Measurements from ENCODE around the gene WNT3.
"Not testable (repeated sequence)": the region's sequence is repeated elsewhere in the genome, so short reads cannot be mapped to it uniquely, and the experiment has no call there.

Gene WNT3

DNA sequence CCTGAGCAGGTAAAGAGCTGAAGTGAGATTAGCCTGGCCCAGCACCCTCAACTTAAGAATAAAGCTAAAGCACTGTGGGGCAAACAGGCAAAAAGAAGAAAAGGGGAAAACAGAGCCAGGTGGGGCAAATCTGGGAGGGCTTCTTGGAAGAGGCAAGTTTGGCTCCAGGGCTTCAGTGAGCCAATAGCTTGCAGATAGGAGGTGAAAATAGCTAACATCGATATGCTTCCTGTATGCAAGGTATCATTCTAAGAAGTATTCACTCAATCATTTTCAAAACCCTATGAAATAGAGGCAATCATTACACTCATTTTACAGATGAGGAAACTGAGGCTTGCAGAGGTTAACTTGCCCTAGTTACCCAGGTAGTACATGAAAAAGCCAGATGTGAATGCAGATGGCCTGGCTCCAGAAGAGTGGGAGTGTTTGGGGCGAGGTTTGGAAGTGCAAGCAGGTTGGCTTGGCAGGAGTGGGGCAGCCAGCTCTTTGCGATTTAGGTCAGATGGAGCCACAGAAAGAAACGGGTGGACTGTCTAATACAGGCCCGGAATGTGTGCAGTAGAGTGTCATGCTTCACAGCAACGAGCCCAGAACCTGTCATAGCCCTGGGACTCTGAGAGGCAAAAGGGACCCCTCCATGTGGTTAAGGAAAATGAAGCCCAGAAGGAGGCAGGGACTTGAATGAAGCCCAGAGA, 5.7 kb downstream of the WNT3 start:
- DNase-seq = no peak

DNA sequence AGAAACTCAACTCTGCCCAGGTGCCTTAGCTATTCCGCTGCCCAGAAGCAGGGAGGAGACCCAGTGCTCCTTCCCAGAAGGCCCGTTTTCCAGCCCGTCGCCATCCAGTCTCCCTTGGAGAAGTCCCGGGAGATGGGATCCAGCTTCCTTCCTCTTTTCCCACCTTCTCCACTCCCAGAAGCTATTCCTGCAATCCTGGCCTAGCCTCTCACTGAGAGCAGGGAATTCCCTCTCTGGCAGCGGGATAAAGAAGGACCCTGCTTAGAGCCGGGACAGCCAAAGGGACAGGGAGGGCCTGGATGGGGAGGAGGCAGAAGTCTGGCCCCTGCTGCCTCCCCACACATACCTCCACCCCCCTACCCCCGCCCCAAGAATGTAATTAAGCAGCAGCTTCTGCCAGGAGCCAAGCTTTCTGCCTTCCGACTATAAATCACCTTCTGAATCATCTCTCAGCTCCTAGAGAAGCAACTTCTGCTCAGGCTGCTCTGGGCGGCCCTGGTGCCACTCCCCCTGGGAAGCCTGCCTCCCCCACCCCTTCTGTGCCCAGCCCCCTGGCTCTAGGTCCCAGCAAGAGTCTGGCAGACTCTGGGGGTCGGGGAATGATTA, 6.4 kb downstream of the WNT3 start:
- no peak for DNase-seq

GRCh38 chr17:46810837-46811236, 7.7 kb downstream of the WNT3 start:
- DNase-seq = no peak

- no peak for DNase-seq
Measured at GRCh38 chr17:46809110-46809571, 9.4 kb downstream of the WNT3 start.

DNA sequence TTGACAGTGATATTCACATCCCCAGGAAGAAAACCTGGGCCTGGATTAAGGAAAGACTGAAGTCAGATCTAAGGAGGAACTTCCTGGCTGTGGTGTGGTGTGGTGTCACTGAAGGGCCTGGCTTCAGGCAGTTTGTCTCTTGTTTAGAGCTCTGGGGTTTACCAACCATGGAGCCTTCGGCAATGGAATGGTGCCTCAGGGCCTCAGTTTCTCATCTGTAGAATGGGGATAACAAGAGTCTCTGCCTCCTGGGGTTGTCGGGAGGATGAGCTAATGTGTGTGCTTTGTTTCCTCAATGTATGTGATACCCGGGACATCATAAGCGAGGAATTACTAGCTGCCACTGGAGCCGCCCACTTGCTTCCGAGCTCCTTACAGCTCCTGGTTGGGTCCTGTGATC, 12.7 kb downstream of the WNT3 start:
- DNase-seq = no peak

DNA sequence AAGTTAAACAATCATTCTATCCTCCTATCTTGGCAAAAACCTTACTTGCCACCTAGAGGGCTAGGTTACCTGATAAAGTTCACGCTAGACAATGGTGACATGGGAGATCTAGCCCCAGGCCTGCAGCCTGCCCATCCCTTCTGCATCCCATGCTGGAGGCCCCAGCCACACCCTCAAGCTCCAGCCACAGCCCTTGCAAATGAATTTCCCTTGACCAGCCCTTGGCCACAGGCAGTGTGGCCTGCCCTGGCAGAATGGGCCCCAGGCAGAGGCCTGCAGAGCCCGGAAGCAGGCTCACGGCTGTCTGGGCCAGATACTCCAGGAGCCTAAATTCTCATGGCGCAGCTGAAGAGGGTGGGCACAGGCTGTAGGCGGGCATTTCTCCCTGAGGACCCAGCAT, 14.9 kb downstream of the WNT3 start:
- DNase-seq = no peak

GRCh38 chr17:46802800-46803199, 15.7 kb downstream of the WNT3 start:
- no peak for DNase-seq

DNA sequence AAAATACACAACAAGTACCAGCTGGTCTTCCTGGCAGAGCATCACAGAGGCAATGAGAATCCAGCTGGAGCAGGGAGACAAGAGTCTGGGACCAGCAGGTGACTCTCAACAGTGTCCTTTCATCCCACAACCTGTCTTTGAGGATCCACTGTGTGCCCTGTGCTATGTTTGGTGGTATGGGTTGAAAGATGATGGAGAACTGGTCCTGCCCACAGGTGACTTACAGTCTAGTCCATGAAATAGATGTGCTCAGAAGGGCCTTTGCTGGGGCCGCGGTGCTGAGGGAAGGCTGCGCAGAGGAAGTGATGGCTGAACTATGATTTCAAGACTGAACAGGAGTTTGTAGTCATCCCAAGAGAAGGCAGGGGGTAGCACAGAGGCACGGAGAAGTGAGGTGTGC, 17.9 kb downstream of the WNT3 start:
- no peak for DNase-seq

DNA sequence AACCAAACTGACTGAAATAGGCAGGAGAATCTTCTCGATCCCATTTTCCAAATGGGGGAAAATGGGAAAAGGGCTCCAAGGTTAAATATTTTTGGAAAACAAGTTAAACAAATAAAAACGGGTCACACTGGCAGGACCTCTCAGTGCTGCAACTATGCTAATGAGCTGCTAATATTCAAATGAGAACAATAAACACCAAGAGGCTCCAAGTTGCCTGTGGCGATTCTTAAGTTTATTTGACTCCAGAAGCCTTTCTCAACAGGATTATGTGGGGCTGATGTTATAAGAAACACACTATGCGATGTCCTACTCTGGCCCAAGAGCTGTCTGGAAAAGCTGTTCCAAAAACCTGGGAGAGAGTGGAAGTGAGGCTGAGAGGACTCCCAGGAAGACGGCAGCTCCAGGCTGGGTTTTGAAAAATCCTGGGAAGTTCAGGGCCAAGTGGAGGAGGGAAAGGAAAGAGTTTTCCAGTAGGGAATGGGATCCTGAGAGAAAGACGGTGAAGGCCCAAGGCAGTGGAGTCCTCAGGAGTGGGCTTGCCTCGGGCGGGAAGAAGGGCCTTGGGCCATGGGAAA, 21.4 kb downstream of the WNT3 start:
- DNase-seq = no peak

GRCh38 chr17:46796524-46796923, 22.0 kb downstream of the WNT3 start:
- no peak for DNase-seq

DNA sequence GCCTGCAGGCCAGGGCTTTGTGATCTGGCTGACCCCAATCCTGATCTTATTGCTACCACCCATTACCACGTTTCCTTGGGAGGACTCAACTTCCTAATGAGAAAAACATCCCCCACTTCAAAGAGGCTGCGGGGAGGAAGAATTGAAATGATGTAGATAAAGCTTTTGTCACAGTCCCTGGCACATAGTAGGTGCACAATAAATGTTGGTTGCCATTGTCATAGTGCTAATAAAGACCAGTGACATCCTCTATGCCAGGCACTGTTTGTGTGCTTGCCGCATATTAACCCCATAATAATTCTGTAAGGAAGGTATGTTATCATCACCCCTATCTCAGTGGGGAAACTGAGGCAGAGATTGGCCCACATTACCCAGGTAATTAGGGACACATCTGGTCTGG, 22.4 kb downstream of the WNT3 start:
- DNase-seq = no peak

DNA sequence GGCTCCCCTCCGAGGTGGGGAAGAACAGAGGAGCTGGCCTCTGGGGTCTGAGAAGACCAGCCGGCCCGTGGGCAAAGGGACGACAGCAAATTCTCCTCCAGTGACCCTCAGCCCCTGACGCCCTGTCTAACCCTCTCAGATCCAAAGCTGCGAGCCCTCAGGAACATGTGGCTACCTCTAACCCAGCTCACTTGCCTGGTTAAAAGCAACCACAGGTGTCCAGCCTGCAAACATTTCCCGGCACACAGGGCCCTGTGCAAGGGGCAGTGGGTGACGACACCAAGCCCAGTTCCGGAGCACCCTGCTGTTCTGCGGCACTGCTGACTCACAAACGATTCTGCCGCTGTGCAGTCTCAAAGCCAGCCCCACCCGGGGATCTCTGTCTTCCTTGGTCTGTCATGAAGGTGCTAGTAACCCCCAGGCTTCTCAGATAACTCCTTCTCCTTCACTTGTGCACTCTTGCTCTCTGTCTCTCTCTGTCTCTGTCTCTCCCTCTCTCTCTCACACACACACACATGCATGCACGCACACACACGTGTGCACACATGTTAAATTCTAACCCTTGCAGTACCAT, 23.0 kb downstream of the WNT3 start:
- no peak for DNase-seq

GRCh38 chr17:46794318-46794717, 24.2 kb downstream of the WNT3 start:
- no peak for DNase-seq

GRCh38 chr17:46793541-46793940, 25.0 kb downstream of the WNT3 start:
- DNase-seq = no peak

DNA sequence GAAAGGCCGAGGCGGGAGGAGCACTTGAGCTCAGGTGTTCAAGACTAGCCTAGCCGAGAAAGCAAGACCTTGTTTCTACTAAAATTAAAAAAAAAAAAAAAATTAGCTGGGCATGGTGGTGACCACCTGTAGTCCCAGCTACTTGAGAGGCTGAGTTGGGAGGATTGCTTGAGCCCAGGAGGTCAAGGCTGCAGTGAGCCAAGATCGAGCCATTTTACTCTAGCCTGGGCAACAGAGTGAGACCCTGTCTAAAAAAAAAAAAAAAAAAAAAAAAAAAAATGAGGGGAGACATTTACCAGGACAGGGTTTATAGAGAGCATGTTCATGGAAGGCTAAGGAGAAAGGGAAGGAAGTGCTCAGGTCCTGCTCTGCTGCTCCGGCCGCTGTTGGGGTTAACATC, 25.5 kb downstream of the WNT3 start:
- not testable (repeated sequence) for DNase-seq

GRCh38 chr17:46792071-46792470, 26.4 kb downstream of the WNT3 start:
- DNase-seq = no peak

- DNase-seq = no peak
Measured at GRCh38 chr17:46791531-46791930, 27.0 kb downstream of the WNT3 start.

GRCh38 chr17:46790216-46790615, 28.3 kb downstream of the WNT3 start:
- no peak for DNase-seq

DNA sequence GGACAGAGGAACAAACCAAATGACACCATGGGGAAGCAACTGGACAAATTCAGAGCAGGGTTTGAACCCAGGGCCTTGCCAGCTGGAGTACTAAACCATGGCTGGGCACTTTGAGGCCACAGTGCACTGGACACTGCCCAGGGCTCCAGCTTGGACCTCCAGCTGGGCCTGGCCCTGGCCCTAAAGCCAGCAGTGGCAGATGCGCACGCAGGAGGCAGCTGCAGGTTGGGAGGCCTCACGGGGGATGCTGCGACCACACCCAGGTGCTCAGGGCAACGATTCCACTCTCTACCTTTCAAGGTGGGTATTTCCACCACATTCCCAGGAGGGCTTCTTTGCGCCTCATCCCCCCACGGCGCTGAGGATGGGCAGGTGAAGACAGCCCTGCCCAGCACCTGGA, 28.9 kb downstream of the WNT3 start:
- no peak for DNase-seq

- no peak for DNase-seq
Measured at GRCh38 chr17:46788796-46789195, 29.7 kb downstream of the WNT3 start.

DNA sequence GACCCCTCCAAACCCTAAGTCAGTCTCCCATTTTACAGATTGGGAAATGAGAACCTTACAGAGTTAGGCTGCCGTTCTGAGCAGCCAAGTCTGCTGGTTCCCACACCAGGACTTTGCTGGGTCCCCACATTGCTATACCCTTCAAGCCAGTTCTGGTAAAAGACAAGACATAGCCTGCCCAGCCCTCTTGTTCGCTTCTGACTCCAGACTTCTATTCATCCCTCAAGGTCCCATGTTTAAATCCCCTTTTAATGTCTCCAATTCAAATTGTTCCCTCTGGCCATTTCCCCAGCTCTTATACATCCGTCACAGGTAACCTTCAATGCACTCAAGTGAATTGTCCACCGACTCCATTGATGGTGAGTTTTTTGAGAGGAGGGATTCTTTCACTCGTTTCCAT, 30.2 kb downstream of the WNT3 start:
- DNase-seq = no peak

DNA sequence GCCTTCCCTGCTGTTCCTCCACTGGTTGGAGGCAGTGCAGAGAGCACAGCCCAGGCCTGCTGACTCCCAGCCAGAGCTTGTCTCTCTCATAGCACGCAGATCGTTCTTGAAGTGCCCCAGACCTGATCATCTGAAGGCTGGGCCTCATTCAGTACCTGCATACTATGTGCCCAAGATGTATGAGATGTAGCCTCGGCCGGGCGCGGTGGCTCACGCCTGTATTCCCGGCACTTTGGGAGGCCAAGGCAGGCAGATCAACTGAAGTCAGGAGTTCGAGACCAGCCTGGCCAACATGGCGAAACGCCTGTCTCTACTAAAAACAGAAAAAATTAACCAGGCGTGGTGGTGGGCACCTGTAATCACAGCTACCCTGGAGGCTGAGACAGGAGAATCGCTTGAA, 31.0 kb downstream of the WNT3 start:
- DNase-seq = no peak

DNA sequence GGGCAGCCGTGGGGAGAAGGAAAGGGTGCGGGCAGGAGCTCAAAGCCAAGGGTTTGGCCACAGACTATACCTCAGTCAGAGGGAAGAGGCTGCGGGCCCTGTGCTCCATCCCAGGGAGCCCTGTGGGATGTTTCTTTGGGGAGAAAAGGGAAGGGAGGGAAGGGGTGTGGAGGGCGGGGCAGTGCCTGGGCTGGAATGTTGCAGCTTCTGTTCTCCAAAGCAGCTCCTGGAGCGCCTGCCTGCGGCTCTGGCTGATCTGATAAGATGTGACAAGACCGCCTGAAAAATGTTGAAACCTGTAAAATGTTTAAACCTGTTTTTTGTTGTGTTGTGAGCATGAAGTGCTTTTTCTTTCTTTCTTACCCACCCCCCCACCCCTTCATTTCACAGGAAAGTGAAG, 32.8 kb downstream of the WNT3 start:
- no peak for DNase-seq

GRCh38 chr17:46783031-46783593, 35.4 kb downstream of the WNT3 start:
- DNase-seq = no peak

Measured in activated CD4-positive, alpha-beta T cell treated with anti-CD3 and anti-CD28 coated beads, Interleukin-2, amount 50 U/mL, for 1 hour (primary cell).